AG09319 (cell line): ENCODE data around the gene CTSW.
A peak's percentile ranks its signal among the peaks of the same experiment; 100 is the strongest.

Experiments
- DNase-seq: peaks from one replicate; pipeline ENCODE4 v3.0.0-alpha.2; 2010; ENCODE audit warnings: low read depth; ENCODE audit errors: extremely low read depth
- CTCF ChIP-seq: IDR thresholded peaks from 2 replicates; pipeline ENCODE4 v1.5.1; 2011; ENCODE audit warnings: low read depth, mild to moderate bottlenecking, inconsistent platforms, low read length, moderate library complexity

CTSW gene

GRCh38 chr11:65906602-65907001, 27.0 kb downstream of the CTSW start:
- DNase-seq = no peak
- TF ChIP-seq CTCF = no peak

- TF ChIP-seq CTCF = no peak
- DNase-seq = no peak
Measured at GRCh38 chr11:65907878-65908277, 28.2 kb downstream of the CTSW start.

GRCh38 chr11:65911682-65912568, 32.3 kb downstream of the CTSW start:
- peak; percentile 50 for TF ChIP-seq CTCF
- peak; percentile 75 for DNase-seq

- DNase-seq = peak; percentile 56
- no peak for TF ChIP-seq CTCF
Measured at GRCh38 chr11:65912845-65913244, 33.2 kb downstream of the CTSW start.

GRCh38 chr11:65915101-65915820, 35.6 kb downstream of the CTSW start:
- no peak for DNase-seq
- TF ChIP-seq CTCF = no peak

GRCh38 chr11:65915821-65916251, 36.2 kb downstream of the CTSW start:
- DNase-seq = peak; percentile 94

More at GRCh38 chr11:65915821-65916251, 36.2 kb downstream of the CTSW start:
- TF ChIP-seq CTCF = no peak
